HG03135 (cell line): ENCODE results near the gene ARSA.
"Not testable (repeated sequence)": the region's sequence is repeated elsewhere in the genome, so short reads cannot be mapped to it uniquely, and the experiment has no call there.

Experiments used
- ATAC-seq: cut with Tn5 transposase; IDR thresholded peaks from one replicate; pipeline ENCODE4 v1.9.1; 2021; ENCODE audit warnings: mild to moderate bottlenecking, moderate library complexity; ENCODE audit not compliant: unreplicated experiment

Gene ARSA

GRCh38 chr22:50656122-50657070 is 28.4 kb upstream of the ARSA start:
- no peak for ATAC-seq

DNA sequence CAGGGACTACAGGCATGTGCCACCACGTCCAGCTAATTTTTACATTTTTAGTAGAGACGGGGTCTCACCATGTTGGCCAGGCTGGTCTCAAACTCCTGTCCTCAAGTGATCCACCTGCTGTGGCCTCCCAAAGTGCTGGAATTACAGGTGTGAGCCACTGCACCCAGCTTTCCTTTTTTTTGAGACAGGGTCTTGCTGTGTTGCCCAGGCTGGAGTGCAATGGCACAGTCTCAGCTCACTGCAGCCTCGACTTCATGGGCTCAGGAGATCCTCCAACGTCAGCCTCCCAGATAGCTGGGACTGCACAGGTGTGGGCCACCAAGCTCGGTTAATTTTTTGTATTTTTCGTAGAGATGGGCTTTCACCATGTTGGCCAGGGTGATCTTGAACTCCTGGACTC is 26.7 kb upstream of the ARSA start:
- ATAC-seq, result not testable (repeated sequence)

GRCh38 chr22:50653256-50653655 is 25.3 kb upstream of the ARSA start:
- no peak for ATAC-seq

GRCh38 chr22:50643821-50644101 is 15.8 kb upstream of the ARSA start:
- not testable (repeated sequence) for ATAC-seq

GRCh38 chr22:50643021-50643820 is 15.3 kb upstream of the ARSA start:
- ATAC-seq, result not testable (repeated sequence)

- no peak for ATAC-seq
Observed at GRCh38 chr22:50641696-50642607, 14.0 kb upstream of the ARSA start.

DNA sequence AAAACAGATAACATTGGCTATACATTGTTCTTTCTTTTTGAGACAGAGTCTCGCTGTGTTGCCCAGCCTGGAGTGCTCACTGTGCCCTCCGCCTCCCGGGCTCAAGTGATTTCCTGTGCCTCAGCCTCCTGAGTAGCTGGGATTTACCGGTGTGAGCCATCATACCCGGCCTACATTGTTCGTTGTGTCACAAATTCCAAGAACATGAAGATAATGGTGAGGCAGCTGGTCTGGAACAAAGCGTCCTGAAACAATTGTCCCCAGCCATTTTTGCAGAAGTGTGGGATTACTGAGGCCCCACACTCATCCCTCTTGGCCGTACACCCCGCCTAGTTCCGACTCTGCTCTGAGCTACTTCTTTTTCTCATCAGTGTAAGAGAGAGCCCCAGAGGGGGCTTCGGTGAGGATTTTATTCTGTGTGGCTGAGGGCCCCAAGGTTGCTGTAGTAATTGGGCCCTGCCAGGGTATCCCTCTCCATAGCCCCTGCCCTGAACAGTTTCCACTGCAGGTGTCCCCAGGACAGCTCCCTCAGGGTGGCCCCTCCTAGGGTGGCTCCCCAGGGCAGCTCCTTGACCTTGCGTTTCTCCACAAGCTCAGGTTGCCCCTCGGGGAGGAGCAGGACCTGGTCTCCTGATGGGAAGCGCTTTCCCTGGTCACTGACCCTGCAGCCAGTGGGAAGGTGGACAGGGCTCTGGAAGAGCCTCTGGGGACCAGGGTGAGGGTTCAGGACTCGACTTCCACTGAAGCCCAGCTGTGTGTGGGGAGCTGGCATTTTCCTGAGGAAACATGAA is 13.1 kb upstream of the ARSA start:
- ATAC-seq, result no peak

- not testable (repeated sequence) for ATAC-seq
Observed at GRCh38 chr22:50640296-50640695, 12.3 kb upstream of the ARSA start.

DNA sequence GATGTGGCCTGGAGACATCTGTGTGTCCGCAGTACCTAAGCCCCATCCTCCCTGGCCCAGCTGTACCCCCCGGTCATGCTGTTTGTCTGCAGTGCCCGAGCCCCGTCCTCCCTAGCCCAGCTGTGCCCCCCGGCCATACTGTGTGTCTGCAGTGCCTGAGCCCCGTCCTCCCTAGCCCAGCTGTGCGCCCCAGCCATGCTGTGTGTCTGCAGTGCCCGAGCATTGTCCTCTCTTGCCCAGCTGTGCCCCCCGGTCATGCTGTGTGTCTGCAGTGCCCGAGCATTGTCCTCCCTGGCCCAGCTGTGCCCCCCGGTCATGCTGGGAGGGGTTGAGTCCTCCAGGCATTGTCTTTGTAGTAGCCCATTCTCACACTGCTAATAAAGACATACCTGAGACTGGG is 7.6 kb upstream of the ARSA start:
- no peak for ATAC-seq

DNA sequence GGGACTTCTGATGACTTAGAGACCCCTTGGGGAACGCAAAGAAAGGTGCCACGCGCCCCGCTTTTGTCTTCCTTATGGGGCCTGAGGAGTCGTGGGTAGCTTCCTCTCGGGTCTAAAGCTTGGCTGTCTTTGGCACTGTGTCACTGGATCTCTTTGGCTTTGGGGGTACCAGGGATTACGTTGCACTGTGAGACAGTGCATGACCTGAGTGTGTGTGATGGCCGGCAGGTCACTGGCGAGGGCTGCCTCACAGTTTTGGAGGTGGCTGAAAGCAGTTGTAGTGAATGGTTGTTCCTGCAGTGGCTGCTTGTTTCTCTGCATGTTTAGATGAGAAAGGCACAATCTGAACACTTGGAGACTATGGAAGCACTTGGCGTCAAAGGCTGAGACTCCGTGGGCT is 5.8 kb upstream of the ARSA start:
- no peak for ATAC-seq

- ATAC-seq, result no peak
Observed at GRCh38 chr22:50633086-50633485, 5.1 kb upstream of the ARSA start.

GRCh38 chr22:50630376-50630775 is 2.4 kb upstream of the ARSA start:
- no peak for ATAC-seq

DNA sequence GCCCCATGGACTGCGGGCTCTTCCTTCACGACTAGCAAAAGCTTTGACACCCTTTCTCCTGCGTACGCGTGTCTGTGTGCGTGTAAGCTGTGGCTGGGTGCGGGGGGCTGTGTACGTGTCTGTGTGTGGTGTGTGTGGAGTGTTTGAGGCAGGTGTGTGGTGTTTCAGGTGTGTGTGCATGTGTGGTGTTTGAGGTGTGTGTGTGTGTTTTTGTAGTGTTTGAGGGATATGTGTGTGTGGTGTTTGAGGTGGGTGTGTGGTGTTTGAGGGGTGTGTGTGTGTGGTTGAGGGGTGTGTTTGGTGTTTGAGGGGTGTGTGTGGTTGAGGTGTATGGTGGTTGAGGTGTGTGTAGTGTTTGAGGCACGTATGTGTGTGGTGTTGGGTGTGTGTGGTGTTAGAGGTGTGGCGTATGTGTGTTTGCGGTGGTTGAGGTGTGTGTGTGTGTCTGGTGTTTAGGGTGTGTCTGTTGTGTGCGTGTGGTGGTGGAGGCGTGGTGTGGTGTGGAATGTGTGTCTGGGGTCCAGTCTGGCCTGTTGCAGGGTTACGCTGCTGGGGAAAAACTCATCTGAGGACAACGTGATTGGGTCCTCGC is 687 bp upstream of the ARSA start:
- no peak for ATAC-seq

- ATAC-seq, result no peak
Observed at GRCh38 chr22:50626850-50627641, 906 bp downstream of the ARSA start.

GRCh38 chr22:50626314-50626849 is 1.6 kb downstream of the ARSA start:
- ATAC-seq, result no peak

DNA sequence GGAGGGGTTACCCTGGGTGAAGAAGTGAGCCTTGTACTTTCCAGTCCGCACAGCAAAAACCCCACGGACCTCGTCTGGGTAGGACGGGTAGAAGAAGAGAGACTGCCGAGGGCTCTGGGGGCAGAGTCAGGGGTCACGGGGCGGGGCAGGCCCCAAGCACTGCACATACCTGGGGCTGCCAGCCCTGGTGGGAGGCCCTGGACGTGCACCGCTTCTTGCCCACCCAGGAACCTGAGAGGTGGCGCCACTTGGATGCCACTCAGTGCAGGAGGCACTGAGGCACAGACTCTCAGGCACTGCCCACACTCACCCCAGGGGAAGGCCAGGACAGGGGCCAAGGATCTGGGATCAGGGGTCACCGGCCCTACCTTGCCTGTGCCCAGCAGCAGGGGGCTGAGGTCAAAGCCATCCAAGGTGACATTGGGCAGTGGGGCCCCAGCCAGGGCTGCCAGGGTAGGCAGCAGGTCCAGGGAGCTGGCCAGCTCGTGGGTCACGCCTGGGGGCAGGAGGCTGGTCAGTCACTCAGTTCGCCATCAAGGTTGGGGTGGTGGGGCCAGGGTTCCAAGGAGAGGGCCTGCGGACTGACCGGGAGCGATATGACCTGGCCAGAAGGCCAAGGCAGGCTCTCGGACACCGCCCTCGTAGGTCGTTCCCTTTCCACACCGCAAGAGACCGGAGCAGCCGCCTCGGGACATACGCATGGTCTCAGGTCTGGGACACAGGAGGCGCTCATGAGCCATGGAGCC is 2.2 kb downstream of the ARSA start:
- no peak for ATAC-seq

GRCh38 chr22:50625131-50625567 is 2.8 kb downstream of the ARSA start:
- no peak for ATAC-seq
